B cell (primary cell): ENCODE measurements around the gene SMTNL2. TPM values are rescaled to one million over a fixed set of nuclear protein-coding genes. Genes with fewer than 3 reads are reported as not detected.

Experiments
- ATAC-seq: fragments of 200-7000 bp; cut with Tn5 transposase; one replicate; pipeline ENCODE4 v1.10.0; 2021; ENCODE audit warnings: low read depth, mild to moderate bottlenecking, moderate number of reproducible peaks, moderate library complexity
- CTCF ChIA-PET: fragments of 350-600 bp; sonication (Branson Sonifier 250); formaldehyde crosslinking; loops from one replicate; lab custom pipeline; 2021; ENCODE audit warnings: antibody characterized with exemption, inconsistent platforms; lab: Charles Lee
- POLR2A ChIA-PET: fragments of 350-600 bp; sonication (Branson Sonifier 250); formaldehyde crosslinking; loops from one replicate; lab custom pipeline; 2021; ENCODE audit warnings: antibody characterized with exemption; lab: Charles Lee
- DNase-seq: peaks from one replicate; pipeline ENCODE4 v3.0.0; 2013
- H2AFZ ChIP-seq: 2 replicates; pipeline ENCODE4 v1.6.1; 2012; ENCODE audit warnings: mild to moderate bottlenecking, low read depth, low read length; ENCODE audit not compliant: insufficient read depth, poor library complexity, severe bottlenecking
- H3K27ac ChIP-seq, 2 donors: 1 replicate in 1 of 2; 2 replicates in 1 of 2; pipeline ENCODE4 v1.5.1; 2012 to 2013; ENCODE audit warnings: low read length in 2 of 2, mild to moderate bottlenecking in 2 of 2, moderate library complexity in 1 of 2
- H3K27me3 ChIP-seq, 4 experiments: fragments of 200-600 bp in 1 of 4; sonication (generic) in 1 of 4; replicated peaks in 1 of 4; 1 replicate in 2 of 4; 2 replicates in 2 of 4; pipeline versions ENCODE4 v1.6.1 to v1.7.0; 2013 to 2016; ENCODE audit warnings: low read length in 3 of 4, mild to moderate bottlenecking in 2 of 4, mixed read lengths in 1 of 4, moderate library complexity in 1 of 4; ENCODE audit not compliant: insufficient read depth in 4 of 4, control insufficient read depth in 3 of 4; ENCODE audit errors: control extremely low read depth in 1 of 4
- H3K36me3 ChIP-seq, 2 experiments: replicated peaks in 1 of 2; 1 replicate in 1 of 2; 2 replicates in 1 of 2; pipeline versions ENCODE4 v1.6.1 to v1.7.1; 2013; ENCODE audit warnings: low read length in 1 of 2; ENCODE audit not compliant: insufficient read depth in 2 of 2, control insufficient read depth in 1 of 2; ENCODE audit errors: control extremely low read depth in 1 of 2, extremely low read depth in 1 of 2
- H3K4me1 ChIP-seq, 2 donors: fragments of 200-600 bp in 1 of 2; sonication (generic) in 1 of 2; 1 replicate in 1 of 2; 2 replicates in 1 of 2; pipeline versions ENCODE4 v1.5.1 to v1.6.1; 2013 to 2017; ENCODE audit warnings: low read length in 2 of 2; ENCODE audit not compliant: control insufficient read depth in 2 of 2, insufficient read depth in 2 of 2
- H3K4me2 ChIP-seq: replicated peaks from 2 replicates; pipeline ENCODE3; 2012; ENCODE audit warnings: mild to moderate bottlenecking, low read depth, low read length; ENCODE audit not compliant: poor library complexity, severe bottlenecking
- H3K4me3 ChIP-seq, 5 experiments: fragments of 200-600 bp in 1 of 5; sonication (generic) in 1 of 5; 1 replicate in 3 of 5; 2 replicates in 2 of 5; pipeline versions ENCODE4 v1.5.1 to v1.7.0; 2011 to 2016; ENCODE audit warnings: low read length in 4 of 5, mild to moderate bottlenecking in 4 of 5, low read depth in 2 of 5, control low read depth in 1 of 5, moderate library complexity in 1 of 5; ENCODE audit not compliant: insufficient read depth in 1 of 5; ENCODE audit errors: control extremely low read depth in 1 of 5, extremely low read depth in 1 of 5
- H3K79me2 ChIP-seq: fragments of 200-600 bp; sonication (generic); one replicate; pipeline ENCODE4 v1.6.0; 2016; ENCODE audit warnings: low read length; ENCODE audit not compliant: control insufficient read depth, insufficient read depth
- H3K9ac ChIP-seq: fragments of 200-600 bp; sonication (generic); 2 replicates; pipeline ENCODE4 v1.6.1; 2017; ENCODE audit warnings: mild to moderate bottlenecking, low read length, moderate library complexity
- H3K9me3 ChIP-seq, 3 donors: one replicate each; pipeline versions ENCODE4 v1.6.1 to v1.7.1; 2013; ENCODE audit warnings: low read length in 2 of 3; ENCODE audit not compliant: control insufficient read depth in 2 of 3, insufficient read depth in 1 of 3; ENCODE audit errors: control extremely low read depth in 1 of 3
- H4K20me1 ChIP-seq: 2 replicates; pipeline ENCODE4 v1.6.0; 2012; ENCODE audit warnings: mild to moderate bottlenecking, low read length; ENCODE audit not compliant: insufficient read depth, control insufficient read depth, poor library complexity, severe bottlenecking
- H3K27ac Mint-ChIP-seq: one replicate; pipeline ENCODE4 v1.8.0; 2021; ENCODE audit warnings: mixed read lengths
- H3K27me3 Mint-ChIP-seq: one replicate; pipeline ENCODE4 v1.8.0; 2021; ENCODE audit warnings: mixed read lengths
- H3K4me1 Mint-ChIP-seq: one replicate; pipeline ENCODE4 v1.8.0; 2021; ENCODE audit warnings: mixed read lengths
- H3K4me3 Mint-ChIP-seq: one replicate; pipeline ENCODE4 v1.8.0; 2021; ENCODE audit warnings: mixed read lengths
- H3K9me3 Mint-ChIP-seq: one replicate; pipeline ENCODE4 v1.8.0; 2022; ENCODE audit warnings: mixed read lengths; ENCODE audit not compliant: insufficient read depth
- CTCF ChIP-seq: fragments of 200-600 bp; IDR thresholded peaks from one replicate; pipeline ENCODE4 v1.8.0; 2022; ENCODE audit warnings: antibody characterized with exemption, mild to moderate bottlenecking
- EZH2 ChIP-seq: IDR thresholded peaks from 2 replicates; pipeline ENCODE4 v1.6.1; 2012; ENCODE audit warnings: borderline replicate concordance, low read depth, mild to moderate bottlenecking, moderate library complexity, low read length; ENCODE audit not compliant: insufficient read depth, poor library complexity, severe bottlenecking
- WGBS: methylation state at CpG from one replicate; pipeline ENCODE4 v1.1.5; 2013; ENCODE audit warnings: missing lambda C conversion rate; ENCODE audit not compliant: insufficient coverage; 5-methylcytosine and 5-hydroxymethylcytosine counted together
- intact Hi-C: fragments of 100-400 bp; cut with micrococcal nuclease; formaldehyde crosslinking; loops from one replicate; pipeline ENCODE4 v1.10.0; 2022
- polyA plus RNA-seq: library from polyadenylated mRNA; depleted of rRNA; stranded (reverse); fragments of >200 nt; gene quantifications from 2 replicates; pipeline ENCODE4 v1.2.3, GENCODE V29; 2012
- total RNA-seq, 2 donors: library from RNA; stranded (reverse); fragments of 120-200 nt in 1 of 2; gene quantifications; 1 replicate in 1 of 2; 2 replicates in 1 of 2; pipeline versions ENCODE4 v1.2.3 to v1.2.4, GENCODE V29; 2013 to 2022

The SMTNL2 gene
- total and polyA plus RNA-seq, 2 donors (not counting 1 experiment from before 2014, with no cell fraction given): not detected

GRCh38 chr17:4576161-4576558, 8.2 kb upstream of the SMTNL2 start:
- Histone ChIP-seq H3K27ac (no peak overlapping the region), H3K4me3 (no peak overlapping the region), H2AFZ (no peak overlapping the region), H3K27me3 (peaks cover 0 to 7% (median 0%) of the 10 kb centered on the region in 4 experiments), H3K9ac (no peak overlapping the region), H3K4me2 (no peak overlapping the region), H3K4me1 (no peaks in the 10 kb centered on the region), H3K36me3 (no peaks in the 10 kb centered on the region), H3K9me3 (no peaks in the 10 kb centered on the region), H3K79me2 (no peaks in the 10 kb centered on the region), H4K20me1 (no peaks in the 10 kb centered on the region)
- H3K9me3 Mint-ChIP-seq: no peaks in the 10 kb centered on the region
- ChIA-PET POLR2A (no interaction called here), CTCF (interaction anchor here (1.9 kb wide), 1 partner anchor 11 kb away, joined by 4 read pairs; no protein-coding TSS in a partner anchor)
- DNase-seq: no peak
- no peak for ATAC-seq
- no peak overlapping the region for H3K4me3 Mint-ChIP-seq
- intact Hi-C loops: no loop called here
- TF ChIP-seq EZH2 (no peak), CTCF (no peak)
- peaks cover 8% of the 10 kb centered on the region for H3K27me3 Mint-ChIP-seq
- WGBS: 93% methylated on average over 6 of the region's 6 CpGs
- H3K27ac Mint-ChIP-seq: no peak overlapping the region
- peaks cover 6% of the 10 kb centered on the region for H3K4me1 Mint-ChIP-seq

GRCh38 chr17:4576729-4577322, 7.5 kb upstream of the SMTNL2 start:
- Histone ChIP-seq H4K20me1 (no peaks in the 10 kb centered on the region), H3K79me2 (no peaks in the 10 kb centered on the region), H3K4me3 (no peak overlapping the region), H3K4me2 (no peak overlapping the region), H3K36me3 (no peaks in the 10 kb centered on the region), H3K4me1 (no peaks in the 10 kb centered on the region), H3K9ac (no peak overlapping the region), H3K9me3 (peaks cover 0 to 4% (median 0%) of the 10 kb centered on the region in 3 donors), H3K27me3 (peaks cover 0 to 11% (median 1%) of the 10 kb centered on the region in 4 experiments), H2AFZ (no peak overlapping the region), H3K27ac (no peak overlapping the region)
- POLR2A ChIA-PET: no interaction called here
- Mint-ChIP-seq H3K4me3 (no peak overlapping the region), H3K27me3 (peaks cover 13% of the 10 kb centered on the region), H3K4me1 (peaks cover 6% of the 10 kb centered on the region), H3K9me3 (no peaks in the 10 kb centered on the region), H3K27ac (no peak overlapping the region)
- intact Hi-C loops: no loop called here
- WGBS: 57% methylated on average over 17 of the region's 18 CpGs
- ATAC-seq: no peak
- CTCF ChIA-PET: interaction anchor here (1.2 to 2.2 kb wide), 2 partner anchors 10 to 12 kb away, joined by 6 to 10 read pairs; no protein-coding TSS in a partner anchor
- no peak for DNase-seq
- no peak for TF ChIP-seq CTCF
- no peak for TF ChIP-seq EZH2
